A549 (cell line): ENCODE results near the gene CDKN2D. TPM values are rescaled to one million over a fixed set of nuclear protein-coding genes. Genes with fewer than 3 reads are reported as not detected.
A peak's percentile ranks its signal among the peaks of the same experiment; 100 is the strongest.
"Not testable (repeated sequence)": the region's sequence is repeated elsewhere in the genome, so short reads cannot be mapped to it uniquely, and the experiment has no call there.

Experiments
- ATAC-seq, 2 experiments: fragments of 200-7000 bp in 1 of 2; fragments of >200 bp in 1 of 2; cut with Nextera tagmentation in 1 of 2; cut with Tn5 transposase in 1 of 2; 3 replicates each; pipeline versions ENCODE4 v1.8.0 to v1.9.1; 2018 to 2020; ENCODE audit warnings: mild to moderate bottlenecking in 1 of 2, moderate library complexity in 1 of 2
- CTCF ChIA-PET: fragments of 300-600 bp; sonication (Branson Sonifier 250); formaldehyde crosslinking; extraction: SDS; loops from one replicate; lab custom pipeline; 2021; ENCODE audit warnings: antibody characterized with exemption, inconsistent platforms; lab: Yijun Ruan, JAX
- POLR2A ChIA-PET: fragments of 350-600 bp; formaldehyde crosslinking; extraction: SDS; loops from one replicate; lab custom pipeline; 2021; ENCODE audit warnings: antibody characterized with exemption, inconsistent platforms; lab: Yijun Ruan, JAX
- DNase-seq, 2 experiments: peaks; one replicate each; pipeline versions ENCODE4 v3.0.0 to v3.0.0-alpha.2; 2011 to 2016; ENCODE audit warnings: low read depth in 1 of 2, low spot score in 1 of 2
- FAIRE-seq: peaks from 2 replicates; lab custom pipeline; 2011; peaks lifted over from hg19 to GRCh38; lab: Jason Lieb, UNC
- H3K27ac ChIP-seq, 2 experiments: fragments of >200 bp; sonication (Bioruptor Twin); formaldehyde crosslinking; 3 replicates each; pipeline ENCODE4 v1.5.1; 2016 to 2017
- H3K4me1 ChIP-seq: fragments of >200 bp; sonication (Bioruptor Twin); formaldehyde crosslinking; 3 replicates; pipeline ENCODE4 v1.6.1; 2016
- H3K4me2 ChIP-seq: fragments of >200 bp; sonication (Bioruptor Twin); formaldehyde crosslinking; 3 replicates; pipeline ENCODE4 v1.6.1; 2016
- H3K4me3 ChIP-seq: fragments of >200 bp; sonication (Bioruptor Twin); formaldehyde crosslinking; 3 replicates; pipeline ENCODE4 v1.5.1; 2016
- H3K9me3 ChIP-seq: fragments of >200 bp; sonication (Bioruptor Twin); formaldehyde crosslinking; 3 replicates; pipeline ENCODE4 v1.6.1; 2016
- ATOH8 ChIP-seq: fragments of 250-450 bp; sonication (Bioruptor Pico); IDR thresholded peaks from 2 replicates; pipeline ENCODE4 v1.5.0; 2020; ENCODE audit warnings: low read depth, mild to moderate bottlenecking, moderate library complexity
- CHD4 ChIP-seq: fragments of 200-600 bp; sonication (generic); IDR thresholded peaks from 2 replicates; pipeline ENCODE4 v1.6.1; 2016; ENCODE audit warnings: antibody characterized with exemption, mild to moderate bottlenecking, borderline replicate concordance
- CTCF ChIP-seq: fragments of >200 bp; sonication (Bioruptor Twin); formaldehyde crosslinking; IDR thresholded peaks from 3 replicates; pipeline ENCODE4 v1.5.1; 2016
- ESRRA ChIP-seq: fragments of 150-350 bp; IDR thresholded peaks from 2 replicates; pipeline ENCODE4 v1.6.1; 2014; ENCODE audit warnings: mild to moderate bottlenecking, low read length, borderline replicate concordance
- FOSB ChIP-seq: fragments of 250-450 bp; sonication (Bioruptor Pico); IDR thresholded peaks from 2 replicates; pipeline ENCODE4 v1.5.0; 2020; ENCODE audit warnings: mild to moderate bottlenecking, moderate library complexity
- HDAC2 ChIP-seq: fragments of 200-600 bp; sonication (generic); IDR thresholded peaks from 2 replicates; pipeline ENCODE4 v1.6.1; 2016
- HES2 ChIP-seq: fragments of >200 bp; sonication (Bioruptor Twin); formaldehyde crosslinking; IDR thresholded peaks from 2 replicates; pipeline ENCODE4 v1.6.1; 2016
- HOXA7 ChIP-seq: fragments of 250-450 bp; sonication (Bioruptor Pico); IDR thresholded peaks from 2 replicates; pipeline ENCODE4 v1.5.0; 2020; ENCODE audit warnings: mild to moderate bottlenecking, moderate library complexity
- HOXB5 ChIP-seq: fragments of 250-450 bp; sonication (Bioruptor Pico); IDR thresholded peaks from 2 replicates; pipeline ENCODE4 v1.5.0; 2020; ENCODE audit warnings: mild to moderate bottlenecking, moderate library complexity
- JUNB ChIP-seq: fragments of >200 bp; sonication (Bioruptor Twin); formaldehyde crosslinking; IDR thresholded peaks from 2 replicates; pipeline ENCODE4 v1.6.1; 2016
- MAX ChIP-seq: IDR thresholded peaks from 2 replicates; pipeline ENCODE4 v1.6.1; 2012
- MAZ ChIP-seq: fragments of 150-350 bp; IDR thresholded peaks from 2 replicates; pipeline ENCODE4 v1.6.1; 2014; ENCODE audit warnings: antibody characterized with exemption, low read depth, low read length, borderline replicate concordance
- NPAS2 ChIP-seq: fragments of 250-450 bp; sonication (Bioruptor Pico); IDR thresholded peaks from 2 replicates; pipeline ENCODE4 v1.8.0; 2022; ENCODE audit warnings: mild to moderate bottlenecking, moderate library complexity, borderline replicate concordance
- PHF8 ChIP-seq: fragments of 200-600 bp; sonication (generic); IDR thresholded peaks from 2 replicates; pipeline ENCODE4 v1.6.1; 2016; ENCODE audit warnings: low read depth, mild to moderate bottlenecking, antibody characterized with exemption, moderate library complexity, borderline replicate concordance
- POLR2A ChIP-seq: IDR thresholded peaks from 2 replicates; pipeline ENCODE4 v1.6.1; 2012; ENCODE audit warnings: mild to moderate bottlenecking, low read length
- POLR2AphosphoS2 ChIP-seq: conservative IDR thresholded peaks from 2 replicates; pipeline ENCODE4 v1.6.1; 2012; ENCODE audit warnings: low read length, improper control_type of control experiment, inconsistent platforms
- RCOR1 ChIP-seq: fragments of 150-350 bp; IDR thresholded peaks from 2 replicates; pipeline ENCODE4 v1.6.1; 2014; ENCODE audit warnings: antibody characterized with exemption, low read length, low read depth
- REST ChIP-seq: fragments of 200-600 bp; sonication (generic); IDR thresholded peaks from 2 replicates; pipeline ENCODE4 v1.6.1; 2016; ENCODE audit warnings: antibody characterized with exemption, mild to moderate bottlenecking, moderate library complexity
- ZNF302 ChIP-seq: fragments of 250-450 bp; sonication (Bioruptor Pico); IDR thresholded peaks from 2 replicates; pipeline ENCODE4 v1.9.0; 2021; ENCODE audit warnings: inconsistent platforms, mild to moderate bottlenecking, moderate library complexity
- WGBS: methylation state at CpG from one replicate; pipeline ENCODE4 v1.1.6; 2017; ENCODE audit errors: missing lambda C conversion rate; 5-methylcytosine and 5-hydroxymethylcytosine counted together
- polyA plus RNA-seq, 4 experiments: library from polyadenylated mRNA; depleted of rRNA in 3 of 4; stranded (reverse); fragments of >200 nt; fragmentation: RNase III in 1 of 4; extraction: RNeasy Plus Mini Kit Qiagen cat#74134 plus additional on column Dnase treatment in 1 of 4; gene quantifications; 2 replicates in 3 of 4; 3 replicates in 1 of 4; pipeline ENCODE4 v1.2.3, GENCODE V29; 2011 to 2017

The CDKN2D gene
- polyA plus RNA-seq, 2 of the 4 experiments (the other 2 are of a cell fraction) = 3.1 to 4.3 TPM

GRCh38 chr19:10543059-10543419 is 25.7 kb downstream of the CDKN2D start:
- Histone ChIP-seq H3K4me3 (peak overlapping the region; percentile 94), H3K9me3 (no peaks in the 10 kb centered on the region), H3K27ac (peak overlapping the region in 1 of 2 experiments; percentile 99; a peak in 3 of 6 replicates), H3K4me1 (peaks cover 6% of the 10 kb centered on the region; the same call in 2 of the 3 replicates), H3K4me2 (peak overlapping the region; percentile 66)
- TF ChIP-seq RCOR1 = no peak
- no peak for TF ChIP-seq HES2
- TF ChIP-seq CHD4 = no peak
- no peak for TF ChIP-seq FOSB
- TF ChIP-seq POLR2A = no peak
- no peak for TF ChIP-seq MAX
- TF ChIP-seq JUNB = no peak
- no peak for TF ChIP-seq ZNF302
- 65% methylated on average over 8 of the region's 8 CpGs for WGBS
- FAIRE-seq (no peak), ATAC-seq (no peak), DNase-seq (no peak)
- POLR2A ChIA-PET = interaction anchor here (0.7 kb wide), 1 partner anchor 10 kb away, joined by 5 read pairs; no protein-coding TSS in a partner anchor
- CTCF ChIA-PET = interaction anchor here (0.6 to 2.9 kb wide), 7 partner anchors 9 to 583 kb away, joined by 3 to 26 read pairs (median 6); partner anchors contain the start of genes CDKN2D, DNM2, KRI1 and S1PR5

- CTCF ChIA-PET = interaction anchor here (0.9 kb wide), 1 partner anchor 13 kb away, joined by 3 read pairs; no protein-coding TSS in a partner anchor
- WGBS = 83% methylated on average over 7 of the region's 9 CpGs
- H3K4me1 ChIP-seq, H3K27ac ChIP-seq, POLR2A ChIA-PET, DNase-seq, ATAC-seq, FAIRE-seq, H3K4me2 ChIP-seq, H3K4me3 ChIP-seq, H3K9me3 ChIP-seq: not testable (repeated sequence)
Observed at GRCh38 chr19:10539016-10539415, 29.8 kb downstream of the CDKN2D start.

- Histone ChIP-seq H3K4me2 (no peak overlapping the region), H3K27ac (no peak overlapping the region), H3K4me1 (no peaks in the 10 kb centered on the region), H3K9me3 (no peaks in the 10 kb centered on the region), H3K4me3 (no peak overlapping the region)
- CTCF ChIA-PET = interaction anchor here (0.8 kb wide), 1 partner anchor 28 kb away, joined by 3 read pairs; no protein-coding TSS in a partner anchor
- TF ChIP-seq ZNF302 = no peak
- no peak for TF ChIP-seq HOXB5
- no peak for TF ChIP-seq CTCF
- TF ChIP-seq HDAC2 = no peak
- POLR2A ChIA-PET = interaction anchor here (0.6 kb wide), 3 partner anchors 28 to 36 kb away, joined by 3 read pairs; partner anchors contain the start of gene KEAP1
- no peak for FAIRE-seq
- 66% methylated on average over 20 of the region's 20 CpGs for WGBS
- no peak; a peak in 1 of 6 replicates for ATAC-seq
- no peak for DNase-seq
Observed at GRCh38 chr19:10538204-10538983, 30.4 kb downstream of the CDKN2D start.

- ATAC-seq (no peak), DNase-seq (no peak), FAIRE-seq (no peak)
- ChIA-PET POLR2A (interaction anchor here (0.6 kb wide), 3 partner anchors 27 to 35 kb away, joined by 3 read pairs; partner anchors contain the start of gene KEAP1), CTCF (interaction anchor here (0.8 kb wide), 1 partner anchor 27 kb away, joined by 3 read pairs; no protein-coding TSS in a partner anchor)
- H3K27ac ChIP-seq = no peak overlapping the region
- H3K4me3 ChIP-seq = no peak overlapping the region
- WGBS = 49% methylated on average over 11 of the region's 11 CpGs
- H3K4me2 ChIP-seq = no peak overlapping the region
- H3K9me3 ChIP-seq = no peaks in the 10 kb centered on the region
- H3K4me1 ChIP-seq = no peaks in the 10 kb centered on the region
- TF ChIP-seq POLR2AphosphoS2 (no peak), ESRRA (no peak), REST (no peak), MAZ (no peak), ATOH8 (no peak), CTCF (no peak), PHF8 (no peak), HDAC2 (no peak), NPAS2 (CRISPR knock-in tag) (no peak), HOXA7 (no peak)
Observed at GRCh38 chr19:10537668-10538067, 31.1 kb downstream of the CDKN2D start.
